GM19239 (cell line): ENCODE results near the gene PLA2G4A.

Experiments
- DNase-seq: peaks from one replicate; pipeline ENCODE4 v3.0.0; 2011; ENCODE audit warnings: low spot score; ENCODE audit not compliant: insufficient read length
- FAIRE-seq: peaks from 2 replicates; lab custom pipeline; 2011; peaks lifted over from hg19 to GRCh38; lab: Jason Lieb, UNC

Gene PLA2G4A

GRCh38 chr1:186865857-186866256, 37.1 kb downstream of the PLA2G4A start:
- DNase-seq (no peak), FAIRE-seq (peak; percentile 33)

GRCh38 chr1:186869526-186870228, 40.9 kb downstream of the PLA2G4A start:
- FAIRE-seq: no peak
- DNase-seq: no peak

- no peak for DNase-seq
- no peak for FAIRE-seq
Measured at GRCh38 chr1:186871784-186872183, 43.0 kb downstream of the PLA2G4A start.

GRCh38 chr1:186872291-186872690, 43.5 kb downstream of the PLA2G4A start:
- DNase-seq (no peak), FAIRE-seq (no peak)

GRCh38 chr1:186873687-186874086, 44.9 kb downstream of the PLA2G4A start:
- DNase-seq (no peak), FAIRE-seq (no peak)

- DNase-seq: no peak
- no peak for FAIRE-seq
Measured at GRCh38 chr1:186875896-186876835, 47.4 kb downstream of the PLA2G4A start.

GRCh38 chr1:186878356-186878755, 49.6 kb downstream of the PLA2G4A start:
- FAIRE-seq (peak; percentile 14), DNase-seq (no peak)

GRCh38 chr1:186880982-186881381, 52.2 kb downstream of the PLA2G4A start:
- FAIRE-seq: no peak
- DNase-seq: no peak

GRCh38 chr1:186882372-186883134, 53.8 kb downstream of the PLA2G4A start:
- DNase-seq: no peak
- no peak for FAIRE-seq

GRCh38 chr1:186884251-186884650, 55.5 kb downstream of the PLA2G4A start:
- FAIRE-seq (no peak), DNase-seq (no peak)

- no peak for DNase-seq
- no peak for FAIRE-seq
Measured at GRCh38 chr1:186887203-186887602, 58.5 kb downstream of the PLA2G4A start.

- DNase-seq: no peak
- no peak for FAIRE-seq
Measured at GRCh38 chr1:186888367-186888766, 59.6 kb downstream of the PLA2G4A start.

- DNase-seq (no peak), FAIRE-seq (no peak)
Measured at GRCh38 chr1:186892936-186893335, 64.2 kb downstream of the PLA2G4A start.

- no peak for FAIRE-seq
- DNase-seq: no peak
Measured at GRCh38 chr1:186894415-186894814, 65.7 kb downstream of the PLA2G4A start.

- FAIRE-seq: peak; percentile 64
Measured at GRCh38 chr1:186896211-186896610, 67.5 kb downstream of the PLA2G4A start.

GRCh38 chr1:186897008-186897407, 68.3 kb downstream of the PLA2G4A start:
- no peak for FAIRE-seq
- DNase-seq: no peak

More at GRCh38 chr1:186896211-186896610, 67.5 kb downstream of the PLA2G4A start:
- no peak for DNase-seq

GRCh38 chr1:186899577-186899976, 70.8 kb downstream of the PLA2G4A start:
- FAIRE-seq: no peak
- DNase-seq: peak; percentile 4

- no peak for DNase-seq
- FAIRE-seq: no peak
Measured at GRCh38 chr1:186899977-186900376, 71.2 kb downstream of the PLA2G4A start.

- no peak for FAIRE-seq
- no peak for DNase-seq
Measured at GRCh38 chr1:186900539-186901237, 71.9 kb downstream of the PLA2G4A start.

- DNase-seq (no peak), FAIRE-seq (no peak)
Measured at GRCh38 chr1:186901631-186902030, 72.9 kb downstream of the PLA2G4A start.
